Measurements from ENCODE around the gene NAMPT. TPM values are rescaled to one million over a fixed set of nuclear protein-coding genes. Genes with fewer than 3 reads are reported as not detected.

Gene NAMPT
- total RNA-seq, 1 experiment from 2014 or later, result 80.8 TPM

- intact Hi-C loops (cut with micrococcal nuclease; ENCODE audit: unreplicated experiment), result no loop called here
- H3K27ac ChIP-seq (ENCODE audit: low read length), result no peak overlapping the region
- no peak for TF ChIP-seq REST (IDR thresholded peaks at IDR 0.05; ENCODE audit: insufficient read depth in 1 of 2, low read depth in 2 of 2, low read length in 1 of 2)
- TF ChIP-seq, protein P1, sequence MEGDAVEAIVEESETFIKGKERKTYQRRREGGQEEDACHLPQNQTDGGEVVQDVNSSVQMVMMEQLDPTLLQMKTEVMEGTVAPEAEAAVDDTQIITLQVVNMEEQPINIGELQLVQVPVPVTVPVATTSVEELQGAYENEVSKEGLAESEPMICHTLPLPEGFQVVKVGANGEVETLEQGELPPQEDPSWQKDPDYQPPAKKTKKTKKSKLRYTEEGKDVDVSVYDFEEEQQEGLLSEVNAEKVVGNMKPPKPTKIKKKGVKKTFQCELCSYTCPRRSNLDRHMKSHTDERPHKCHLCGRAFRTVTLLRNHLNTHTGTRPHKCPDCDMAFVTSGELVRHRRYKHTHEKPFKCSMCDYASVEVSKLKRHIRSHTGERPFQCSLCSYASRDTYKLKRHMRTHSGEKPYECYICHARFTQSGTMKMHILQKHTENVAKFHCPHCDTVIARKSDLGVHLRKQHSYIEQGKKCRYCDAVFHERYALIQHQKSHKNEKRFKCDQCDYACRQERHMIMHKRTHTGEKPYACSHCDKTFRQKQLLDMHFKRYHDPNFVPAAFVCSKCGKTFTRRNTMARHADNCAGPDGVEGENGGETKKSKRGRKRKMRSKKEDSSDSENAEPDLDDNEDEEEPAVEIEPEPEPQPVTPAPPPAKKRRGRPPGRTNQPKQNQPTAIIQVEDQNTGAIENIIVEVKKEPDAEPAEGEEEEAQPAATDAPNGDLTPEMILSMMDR (IDR thresholded peaks at IDR 0.05), result no peak
- TF ChIP-seq TCF7L2 (IDR thresholded peaks at IDR 0.05; ENCODE audit: low read depth, low read length), result no peak
- TF ChIP-seq POLR2AphosphoS5 (IDR thresholded peaks at IDR 0.05; ENCODE audit: low read depth, low read length), result no peak
- peaks cover 58% of the 10 kb centered on the region for H3K36me3 ChIP-seq (ENCODE audit: control insufficient read depth, insufficient read depth, low read length)
- CTCF ChIA-PET, result interaction anchor here (0.7 kb wide), 1 partner anchor 90 kb away, joined by 3 read pairs; no protein-coding TSS in a partner anchor
- H3K4me1 ChIP-seq (ENCODE audit: control insufficient read depth, insufficient read depth, low read length), result no peaks in the 10 kb centered on the region
- no peaks in the 10 kb centered on the region for H3K9me3 ChIP-seq (ENCODE audit: control insufficient read depth, insufficient read depth, low read depth, low read length)
- H3K27me3 ChIP-seq (ENCODE audit: control insufficient read depth, insufficient read depth, low read length), result no peaks in the 10 kb centered on the region
- H3K4me3 ChIP-seq (ENCODE audit: low read depth in 2 of 2, low read length in 2 of 2), result no peak overlapping the region
- ATAC-seq, result no peak
- BruUV-seq (replicated peaks), result no TSS peak
- POLR2A ChIA-PET, result interaction anchor here (0.6 kb wide), 2 partner anchors 39 to 44 kb away, joined by 3 read pairs; no protein-coding TSS in a partner anchor
- DNase-seq (ENCODE audit: low read depth, low spot score), result no peak
- in situ Hi-C loops (cut with HindIII; ENCODE audit: low pct_unique_long_range_greater_than_20kb, low sequenced_read_pairs), result no loop called here
These were observed 15.4 kb downstream of the NAMPT start for GRCh38 chr7:106269254-106269961.

DNA sequence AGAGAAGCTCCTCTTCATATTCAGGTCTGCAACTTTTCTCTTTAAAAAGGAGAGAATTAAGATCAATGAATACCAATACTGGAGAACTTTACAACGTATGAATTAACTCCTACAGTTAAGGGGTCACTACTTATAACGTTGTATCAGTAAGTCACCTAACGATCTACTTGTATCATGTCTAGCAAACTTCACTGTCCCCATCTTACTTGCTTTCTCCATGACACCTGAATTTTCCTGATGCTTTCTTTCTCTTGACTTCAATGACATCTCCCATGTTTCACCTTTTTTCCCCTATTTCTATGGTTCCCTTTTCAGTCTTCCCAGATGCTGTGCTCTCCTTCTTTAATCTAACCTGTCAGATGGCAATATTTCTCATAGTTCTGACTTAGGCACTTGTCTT is 19.6 kb downstream of the NAMPT start:
- no peak for DNase-seq (ENCODE audit: low read depth, low spot score)
- H3K27ac ChIP-seq (ENCODE audit: low read length), result no peak overlapping the region
- TF ChIP-seq, protein P1 (IDR thresholded peaks at IDR 0.05), result no peak
- no peak for TF ChIP-seq REST (IDR thresholded peaks at IDR 0.05; ENCODE audit: insufficient read depth in 1 of 2, low read depth in 2 of 2, low read length in 1 of 2)
- TF ChIP-seq POLR2AphosphoS5 (IDR thresholded peaks at IDR 0.05; ENCODE audit: low read depth, low read length), result no peak
- TF ChIP-seq SIN3A (IDR thresholded peaks at IDR 0.05; ENCODE audit: borderline replicate concordance, insufficient read depth, low read depth, low read length), result no peak
- no peak for TF ChIP-seq TCF7L2 (IDR thresholded peaks at IDR 0.05; ENCODE audit: low read depth, low read length)
- H3K27me3 ChIP-seq (ENCODE audit: control insufficient read depth, insufficient read depth, low read length), result no peaks in the 10 kb centered on the region
- no peaks in the 10 kb centered on the region for H3K4me1 ChIP-seq (ENCODE audit: control insufficient read depth, insufficient read depth, low read length)
- POLR2A ChIA-PET, result no interaction called here
- intact Hi-C loops (cut with micrococcal nuclease; ENCODE audit: unreplicated experiment) (no loop called here), in situ Hi-C loops (cut with HindIII; ENCODE audit: low pct_unique_long_range_greater_than_20kb, low sequenced_read_pairs) (no loop called here)
- BruUV-seq (replicated peaks), result no TSS peak
- no peak overlapping the region for H3K4me3 ChIP-seq (ENCODE audit: low read depth in 2 of 2, low read length in 2 of 2)
- CTCF ChIA-PET, result no interaction called here
- ATAC-seq, result no peak
- no peaks in the 10 kb centered on the region for H3K9me3 ChIP-seq (ENCODE audit: control insufficient read depth, insufficient read depth, low read depth, low read length)
- peaks cover 47% of the 10 kb centered on the region for H3K36me3 ChIP-seq (ENCODE audit: control insufficient read depth, insufficient read depth, low read length)
